HG03060 (cell line): ENCODE results near the gene ATM.
"Not testable (repeated sequence)": the region's sequence is repeated elsewhere in the genome, so short reads cannot be mapped to it uniquely, and the experiment has no call there.

ENCODE experiments used
- ATAC-seq: cut with Tn5 transposase; IDR thresholded peaks from one replicate; pipeline ENCODE4 v1.9.1; 2021; ENCODE audit warnings: low read depth, moderate number of reproducible peaks; ENCODE audit not compliant: unreplicated experiment

Gene ATM

DNA sequence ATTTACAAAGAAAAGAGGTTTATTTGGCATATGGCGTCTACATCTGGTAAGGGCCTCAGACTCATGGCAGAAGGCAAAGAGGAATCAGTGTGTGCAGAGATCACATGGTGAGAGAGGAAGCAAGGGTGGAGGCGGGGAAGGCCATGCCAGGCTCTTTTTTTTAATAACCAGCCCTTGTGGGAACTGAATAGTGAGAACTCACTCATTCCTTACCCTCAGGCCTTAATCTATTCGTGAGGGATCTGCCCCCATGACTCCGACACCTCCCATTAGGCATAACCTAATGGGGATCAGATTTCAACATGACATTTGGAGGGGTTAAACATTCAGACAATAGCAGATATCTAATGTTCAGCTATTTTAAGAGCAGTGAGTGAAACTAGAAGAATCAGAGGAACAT, 55.7 kb downstream of the ATM start:
- ATAC-seq: no peak

DNA sequence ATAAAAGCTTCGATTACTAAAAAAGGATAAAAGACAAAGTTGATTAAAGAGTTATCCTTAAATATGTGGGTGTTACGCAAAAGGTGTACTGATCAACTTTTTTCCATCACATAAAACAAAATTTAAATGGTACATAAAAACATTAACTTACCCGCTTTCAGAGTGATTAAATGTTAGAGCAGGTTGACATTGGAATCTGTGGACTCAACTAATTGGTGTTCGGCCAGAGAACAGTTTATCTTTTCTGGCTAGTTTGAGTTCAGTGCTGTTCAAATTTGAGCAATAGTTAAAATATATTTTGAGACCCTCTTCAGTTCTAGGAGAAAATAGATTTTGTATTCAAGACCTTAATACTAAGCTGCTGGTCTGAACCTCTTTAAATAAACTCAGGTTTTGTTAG, 56.1 kb downstream of the ATM start:
- no peak for ATAC-seq

- ATAC-seq: no peak
Observed at GRCh38 chr11:108286370-108286769, 63.5 kb downstream of the ATM start.

DNA sequence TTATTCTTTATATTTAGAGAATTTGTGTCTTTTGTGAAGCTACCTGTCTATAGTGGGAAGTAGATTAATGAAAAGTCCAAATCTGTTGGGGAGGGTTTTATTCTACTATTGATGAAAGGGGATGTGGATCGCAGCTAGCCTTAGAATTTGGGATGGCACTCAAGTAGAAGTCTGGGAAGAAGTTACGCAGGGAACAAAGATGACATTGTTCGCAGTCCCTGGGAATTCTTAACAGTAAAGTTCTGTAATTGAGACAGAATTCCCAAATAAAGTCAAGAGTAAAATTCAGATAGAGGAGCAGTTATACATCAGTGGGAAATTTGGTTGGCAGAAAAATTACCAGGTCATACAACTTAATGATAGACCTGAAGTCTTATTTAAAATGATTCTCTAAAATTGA, 64.1 kb downstream of the ATM start:
- ATAC-seq: no peak

GRCh38 chr11:108289066-108289465, 66.2 kb downstream of the ATM start:
- not testable (repeated sequence) for ATAC-seq

- no peak for ATAC-seq
Observed at GRCh38 chr11:108289699-108290098, 66.8 kb downstream of the ATM start.

DNA sequence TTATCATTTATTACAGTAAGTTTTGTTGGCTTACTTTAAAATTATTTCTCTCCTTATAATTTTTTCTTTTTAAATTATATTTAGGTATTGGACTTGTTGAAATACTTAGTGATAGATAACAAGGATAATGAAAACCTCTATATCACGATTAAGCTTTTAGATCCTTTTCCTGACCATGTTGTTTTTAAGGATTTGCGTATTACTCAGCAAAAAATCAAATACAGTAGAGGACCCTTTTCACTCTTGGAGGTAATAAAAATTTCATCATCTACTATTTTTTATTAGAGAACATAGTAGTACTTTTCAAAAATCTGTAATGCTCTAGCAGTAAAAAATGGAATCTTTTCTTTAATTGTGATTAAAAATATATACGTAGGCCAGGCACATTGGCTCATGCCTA, 70.4 kb downstream of the ATM start:
- no peak for ATAC-seq

- peak; percentile 65 for ATAC-seq
Observed at GRCh38 chr11:108302121-108302785, 79.4 kb downstream of the ATM start.

DNA sequence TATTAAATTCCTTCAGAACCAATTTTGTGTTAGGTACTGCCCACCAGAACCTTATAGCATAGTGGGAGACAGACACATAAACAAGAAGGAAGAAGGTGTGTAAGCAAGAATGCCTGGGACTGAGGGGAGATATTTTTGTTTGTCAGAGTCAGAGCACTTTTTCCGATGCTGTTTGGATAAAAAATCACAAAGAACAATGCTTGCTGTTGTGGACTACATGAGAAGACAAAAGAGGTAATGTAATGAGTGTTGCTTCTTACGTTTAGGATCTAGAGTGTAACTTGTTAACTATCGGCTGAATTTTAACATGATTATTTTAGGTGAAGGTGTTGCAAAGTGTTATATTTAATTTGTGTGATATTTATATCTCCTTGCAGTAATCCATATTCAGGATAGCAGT, 84.9 kb downstream of the ATM start:
- ATAC-seq: no peak

GRCh38 chr11:108313444-108313843, 90.6 kb downstream of the ATM start:
- ATAC-seq: no peak

GRCh38 chr11:108316061-108316460, 93.2 kb downstream of the ATM start:
- no peak for ATAC-seq

GRCh38 chr11:108319541-108320145, 96.8 kb downstream of the ATM start:
- ATAC-seq: no peak

DNA sequence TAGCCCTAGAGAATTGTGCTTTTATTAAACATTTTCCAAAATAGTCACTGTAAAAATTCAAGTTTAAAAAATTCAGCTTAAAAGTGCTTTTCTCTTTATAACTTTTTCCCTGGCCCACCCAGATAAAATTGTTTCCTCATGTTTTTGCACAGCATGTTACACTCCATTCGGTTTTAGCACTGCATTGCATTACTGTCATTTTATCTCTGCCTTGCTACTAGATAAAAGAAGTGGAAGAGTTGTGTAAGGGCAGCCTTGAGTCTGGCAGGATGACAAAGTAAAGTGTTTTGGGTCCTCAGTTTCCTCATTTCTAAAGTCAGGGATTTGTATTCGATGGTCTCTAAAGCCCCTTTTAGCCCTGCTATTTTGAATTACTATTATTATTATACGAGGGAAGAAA, 99.8 kb downstream of the ATM start:
- no peak for ATAC-seq

DNA sequence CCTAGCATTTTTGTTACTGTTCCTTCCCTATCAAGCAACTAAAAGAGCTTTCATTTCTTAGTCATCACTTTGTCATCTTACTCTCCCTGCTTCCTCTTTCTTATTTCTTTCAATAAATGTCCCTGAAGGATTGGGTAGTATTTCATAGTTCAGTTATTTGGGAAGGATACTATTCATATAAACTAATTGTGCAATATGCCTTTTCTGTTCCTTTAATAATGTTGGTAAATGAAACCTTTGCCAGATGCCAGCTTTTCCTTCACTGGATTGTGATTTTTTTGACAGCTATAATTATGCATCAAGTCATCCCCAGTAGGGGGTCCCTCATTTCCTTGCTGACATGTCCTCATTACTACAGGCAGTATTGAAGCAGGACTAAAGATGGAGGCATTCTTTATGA, 101.7 kb downstream of the ATM start:
- no peak for ATAC-seq

- no peak for ATAC-seq
Observed at GRCh38 chr11:108333403-108333899, 110.6 kb downstream of the ATM start.

- ATAC-seq: no peak
Observed at GRCh38 chr11:108338750-108339149, 115.9 kb downstream of the ATM start.

DNA sequence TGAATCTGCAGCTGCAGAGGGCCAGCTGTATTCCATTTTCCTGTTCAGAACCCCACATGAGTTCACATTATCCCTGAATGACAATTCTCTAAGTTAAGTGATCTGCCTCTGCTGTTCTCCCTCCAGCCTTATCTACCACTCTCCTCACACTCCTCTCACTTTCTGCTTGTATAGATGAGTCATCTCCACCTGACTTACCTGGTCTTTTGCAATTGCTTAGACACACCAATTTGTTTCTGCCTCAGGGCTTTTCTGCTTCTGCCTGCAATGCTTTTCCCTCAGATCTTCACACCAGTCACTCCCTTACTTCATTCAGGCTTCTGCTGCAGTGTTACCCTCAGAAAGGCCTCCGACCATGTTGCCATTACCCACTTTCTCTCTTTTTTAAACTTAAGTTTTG, 118.1 kb downstream of the ATM start:
- ATAC-seq: no peak

DNA sequence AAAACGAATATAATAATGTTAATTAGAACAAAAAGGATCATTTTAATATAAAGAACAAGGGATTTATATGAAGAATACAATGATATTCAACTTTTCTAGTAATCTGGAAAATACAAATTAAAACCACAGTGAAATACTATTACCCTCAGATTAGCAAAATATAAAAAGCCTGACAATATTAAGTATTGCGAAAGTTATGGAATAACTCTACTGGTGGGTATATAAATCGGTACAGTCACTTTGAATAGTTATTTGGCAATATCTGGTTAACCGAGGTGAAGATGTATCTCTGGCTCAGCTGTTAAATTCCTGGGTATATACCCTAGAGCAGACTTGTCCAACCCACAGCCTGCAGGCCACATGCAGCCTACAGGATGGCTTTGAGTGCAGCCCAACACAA, 118.8 kb downstream of the ATM start:
- ATAC-seq: no peak

GRCh38 chr11:108343714-108344113, 120.8 kb downstream of the ATM start:
- ATAC-seq: no peak

DNA sequence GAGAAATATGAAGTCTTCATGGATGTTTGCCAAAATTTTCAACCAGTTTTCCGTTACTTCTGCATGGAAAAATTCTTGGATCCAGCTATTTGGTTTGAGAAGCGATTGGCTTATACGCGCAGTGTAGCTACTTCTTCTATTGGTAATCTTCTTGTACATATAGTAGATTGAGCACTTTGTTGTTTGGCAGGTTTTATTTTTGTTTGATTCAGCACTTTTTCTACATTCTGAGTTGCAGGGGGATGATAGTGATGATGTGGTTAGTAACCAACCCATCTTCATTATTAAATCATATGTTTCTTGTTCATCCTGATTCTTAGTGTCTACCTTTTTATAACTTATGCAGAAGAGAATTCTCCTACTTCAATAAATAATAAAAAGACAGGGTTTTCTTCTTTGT, 122.9 kb downstream of the ATM start:
- no peak for ATAC-seq

- ATAC-seq: no peak
Observed at GRCh38 chr11:108346451-108346850, 123.6 kb downstream of the ATM start.

DNA sequence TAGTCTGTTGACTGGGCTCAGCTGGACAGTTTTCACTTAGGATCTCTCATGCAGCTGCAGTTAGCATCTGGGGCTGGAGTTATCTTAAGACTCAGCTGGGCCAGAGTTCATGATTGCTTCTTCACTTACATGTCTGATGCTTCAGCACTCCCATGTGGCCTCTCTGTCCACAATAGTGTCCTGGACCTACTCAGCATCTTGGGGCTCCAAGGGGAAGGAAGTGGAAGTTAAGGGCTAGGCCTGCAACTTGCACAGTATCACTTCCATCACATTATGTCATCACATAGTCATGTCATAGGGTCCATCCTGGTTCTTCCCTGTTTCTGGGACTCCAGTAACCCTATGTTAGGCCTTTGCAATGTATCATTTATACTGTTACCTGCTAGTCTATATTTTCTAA, 128.6 kb downstream of the ATM start:
- no peak for ATAC-seq
